ENCODE measurements around the gene APOE. TPM values are rescaled to one million over a fixed set of nuclear protein-coding genes. Genes with fewer than 3 reads are reported as not detected.

The APOE gene
- total RNA-seq, 2 experiments from 2014 or later, result 0.55 to 0.70 TPM

GRCh38 chr19:44957526-44957925 is 51.9 kb downstream of the APOE start:
- DNase-seq, result no peak
- peaks cover 8% of the 10 kb centered on the region for H3K36me3 Mint-ChIP-seq (ENCODE audit: low read depth)
- H3K27ac Mint-ChIP-seq, result peak overlapping the region; percentile 59
- peaks cover 46% of the 10 kb centered on the region for H3K4me1 Mint-ChIP-seq
- ChIA-PET CTCF (interaction anchor here (0.6 to 1.2 kb wide), 4 partner anchors 31 to 52 kb away, joined by 3 read pairs; partner anchors contain the start of gene APOE), POLR2A (interaction anchor here (0.6 kb wide), 3 partner anchors 19 to 214 kb away, joined by 3 to 5 read pairs (median 4); no protein-coding TSS in a partner anchor)
- no peak for ATAC-seq
- intact Hi-C loops (cut with DNase I, micrococcal nuclease), result loop anchor here in 1 of 2 experiments (5.0 kb wide), 1 partner anchor 930 kb away; the partner anchor contains the start of gene IRF2BP1
- H3K9me3 Mint-ChIP-seq (ENCODE audit: low read depth), result no peaks in the 10 kb centered on the region
- no peak overlapping the region for H3K4me3 Mint-ChIP-seq
- no peaks in the 10 kb centered on the region for H3K27me3 Mint-ChIP-seq

- ATAC-seq (no peak), DNase-seq (no peak)
- H3K27me3 Mint-ChIP-seq, result no peaks in the 10 kb centered on the region
- intact Hi-C loops (cut with DNase I, micrococcal nuclease), result loop anchor here in 1 of 2 experiments (5.0 kb wide), 1 partner anchor 929 kb away; the partner anchor contains the start of gene IRF2BP1
- H3K4me3 Mint-ChIP-seq, result no peak overlapping the region
- no peaks in the 10 kb centered on the region for H3K9me3 Mint-ChIP-seq (ENCODE audit: low read depth)
- POLR2A ChIA-PET, result interaction anchor here (0.6 to 0.7 kb wide), 2 partner anchors 176 to 215 kb away, joined by 5 to 6 read pairs; no protein-coding TSS in a partner anchor
- peaks cover 46% of the 10 kb centered on the region for H3K4me1 Mint-ChIP-seq
- CTCF ChIA-PET, result interaction anchor here (1.0 kb wide), 1 partner anchor 31 kb away, joined by 3 read pairs; no protein-coding TSS in a partner anchor
- peaks cover 8% of the 10 kb centered on the region for H3K36me3 Mint-ChIP-seq (ENCODE audit: low read depth)
- peak overlapping the region; percentile 59 for H3K27ac Mint-ChIP-seq
These were observed 52.5 kb downstream of the APOE start for GRCh38 chr19:44958090-44958489.

Other genes starting within 250 kb of the APOE start
- gene CEACAM19, start 234.3 kb upstream of the APOE start, total RNA-seq, result under 1 TPM; 0.56 to 0.73 TPM
- gene CEACAM16, start 206.6 kb upstream of the APOE start, total RNA-seq, result not detected
- gene BCL3, start 157.1 kb upstream of the APOE start, total RNA-seq, result 10 to 100 TPM; 56.2 to 81.5 TPM
- not detected for gene CBLC, start 127.9 kb upstream of the APOE start, total RNA-seq
- not detected for gene BCAM, start 96.7 kb upstream of the APOE start, total RNA-seq
- gene NECTIN2, start 59.5 kb upstream of the APOE start, total RNA-seq, result under 1 TPM; 0.80 to 0.93 TPM
- gene TOMM40, start 14.5 kb upstream of the APOE start, total RNA-seq, result 100 to 1,000 TPM; 120 to 132 TPM
- gene APOC1, start 8.8 kb downstream of the APOE start, total RNA-seq, result 1 to 10 TPM; 2.8 to 2.9 TPM
- not detected for gene APOC4, start 36.4 kb downstream of the APOE start, total RNA-seq
- not detected for gene APOC2, start 40.3 kb downstream of the APOE start, total RNA-seq
- 10 to 100 TPM; 41.6 to 44.1 TPM for gene CLPTM1, start 49.6 kb downstream of the APOE start, total RNA-seq
- 10 to 100 TPM; 43.8 to 51.2 TPM for gene RELB, start 95.7 kb downstream of the APOE start, total RNA-seq
- 100 to 1,000 TPM; 101 to 103 TPM for gene CLASRP, start 133.2 kb downstream of the APOE start, total RNA-seq
- gene ZNF296, start 170.7 kb downstream of the APOE start, total RNA-seq, result 1 to 10 TPM; 3.1 to 4.8 TPM
- gene GEMIN7, start 173.5 kb downstream of the APOE start, total RNA-seq, result 10 to 100 TPM; 35.4 to 35.5 TPM
- gene PPP1R37, start 187.4 kb downstream of the APOE start, total RNA-seq, result 10 to 100 TPM; 12.5 to 14.1 TPM